GM21423 (cell line): ENCODE data around the gene OPCML.

Source experiments
- ATAC-seq: cut with Tn5 transposase; IDR thresholded peaks from one replicate; pipeline ENCODE4 v1.9.1; 2021; ENCODE audit warnings: mild to moderate bottlenecking, moderate library complexity; ENCODE audit not compliant: unreplicated experiment

The OPCML gene

DNA sequence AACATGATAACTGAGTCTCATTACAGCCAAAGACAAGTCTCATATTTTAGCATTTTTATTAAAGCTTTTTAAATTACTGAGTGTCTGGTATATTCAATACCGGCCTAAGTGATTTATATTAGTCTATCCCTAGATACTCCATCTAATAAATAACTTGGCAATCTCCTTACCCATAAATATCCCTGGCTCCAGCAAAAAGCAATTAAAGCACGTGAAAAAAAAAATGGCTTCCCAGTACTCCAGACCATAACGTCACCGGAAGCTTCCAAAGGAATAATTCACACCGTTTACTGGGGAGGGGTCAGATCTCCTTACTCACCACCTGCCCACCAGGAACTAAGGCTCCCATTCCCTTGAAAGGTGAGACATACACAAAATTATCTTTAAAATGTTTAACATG lies 988.3 kb downstream of the OPCML start:
- no peak for ATAC-seq

DNA sequence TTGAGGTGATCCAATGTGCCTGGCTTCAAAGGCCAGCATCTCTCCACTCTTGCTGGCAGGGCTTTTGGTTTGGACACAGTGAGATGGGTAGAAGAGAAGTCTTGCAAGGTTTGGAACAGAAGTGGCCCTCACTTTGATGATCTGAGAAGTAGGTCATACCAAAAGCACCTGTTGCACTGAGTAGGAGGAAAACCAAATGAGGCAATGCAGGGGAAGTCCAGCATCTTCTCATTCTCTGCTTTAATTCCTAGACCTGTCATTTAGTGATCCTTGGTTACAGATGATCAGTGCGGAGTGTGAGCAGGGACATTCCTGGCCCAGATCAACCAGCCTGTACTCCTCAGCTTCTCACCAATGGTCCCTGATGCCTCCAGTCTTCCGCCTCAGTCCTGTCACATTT lies 990.5 kb downstream of the OPCML start:
- ATAC-seq: no peak

DNA sequence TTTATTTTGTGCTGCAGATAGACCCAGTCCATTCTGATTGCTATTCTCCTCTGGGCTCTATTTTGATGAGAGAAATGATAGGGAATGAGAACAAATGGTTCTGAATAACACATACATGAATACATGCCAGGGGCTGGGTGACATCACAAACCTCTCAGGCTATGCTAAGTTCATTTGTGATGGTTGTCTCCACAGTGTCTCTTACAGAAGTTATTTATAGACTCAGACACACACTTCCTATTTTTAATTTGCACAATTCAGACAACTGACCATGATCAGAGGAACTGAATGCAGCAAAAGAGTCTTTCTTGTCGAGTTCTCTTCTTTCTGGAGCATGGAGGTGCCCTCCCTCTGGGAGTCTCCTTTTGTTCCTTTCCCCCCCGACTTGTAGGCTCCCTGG lies 991.7 kb downstream of the OPCML start:
- ATAC-seq: no peak

DNA sequence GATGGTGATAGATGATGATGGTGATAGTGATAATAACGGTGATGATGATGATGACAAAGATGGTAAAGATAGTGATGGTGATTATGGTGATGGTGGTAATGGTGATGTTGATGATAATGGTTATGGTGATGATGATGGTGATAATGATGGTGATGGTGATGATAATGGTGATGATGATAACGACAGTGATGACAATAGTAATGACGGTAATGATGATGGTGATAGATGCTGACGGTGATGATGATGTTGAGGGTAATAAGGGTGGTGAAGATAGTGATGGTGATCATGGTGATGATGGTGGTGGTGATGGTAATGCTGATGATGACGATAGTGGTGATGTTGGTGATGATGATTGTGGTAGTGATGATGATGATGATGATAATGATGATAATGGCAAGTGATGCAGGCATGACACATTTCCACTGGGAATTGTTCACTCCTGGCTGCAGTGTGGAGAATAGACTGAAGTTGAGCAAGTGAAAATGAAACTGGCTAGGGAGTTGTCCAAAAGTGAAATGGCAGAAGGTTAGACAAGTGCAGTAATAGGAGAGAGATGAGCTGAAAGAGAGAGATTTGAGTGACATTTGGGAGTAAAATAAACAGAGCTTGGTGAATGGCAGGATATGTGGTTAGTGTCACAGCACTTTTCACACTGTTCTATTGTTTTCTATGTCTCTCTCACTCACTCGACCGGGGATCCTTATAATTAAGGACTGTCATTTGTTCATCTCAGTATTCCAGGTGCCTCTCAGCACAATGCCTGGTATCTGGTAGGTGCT lies 992.5 kb downstream of the OPCML start:
- no peak for ATAC-seq

DNA sequence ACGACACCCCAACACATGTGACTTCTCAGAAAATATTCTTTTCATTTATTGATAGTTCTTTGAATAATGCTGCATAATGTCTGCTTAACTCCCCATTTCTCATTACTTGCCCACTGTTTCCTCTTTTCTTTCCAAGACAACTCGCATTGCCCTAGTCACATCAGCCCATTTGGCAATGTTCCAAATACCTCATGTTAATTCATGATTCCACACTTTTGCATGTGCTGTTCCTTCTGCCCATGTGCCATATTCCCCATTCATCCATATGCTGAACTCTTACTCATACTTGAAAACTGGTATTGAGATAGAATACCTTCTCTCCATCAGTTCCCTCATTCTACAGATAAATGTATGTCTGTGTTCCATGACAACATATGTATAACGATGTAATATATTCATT lies 993.7 kb downstream of the OPCML start:
- no peak for ATAC-seq

DNA sequence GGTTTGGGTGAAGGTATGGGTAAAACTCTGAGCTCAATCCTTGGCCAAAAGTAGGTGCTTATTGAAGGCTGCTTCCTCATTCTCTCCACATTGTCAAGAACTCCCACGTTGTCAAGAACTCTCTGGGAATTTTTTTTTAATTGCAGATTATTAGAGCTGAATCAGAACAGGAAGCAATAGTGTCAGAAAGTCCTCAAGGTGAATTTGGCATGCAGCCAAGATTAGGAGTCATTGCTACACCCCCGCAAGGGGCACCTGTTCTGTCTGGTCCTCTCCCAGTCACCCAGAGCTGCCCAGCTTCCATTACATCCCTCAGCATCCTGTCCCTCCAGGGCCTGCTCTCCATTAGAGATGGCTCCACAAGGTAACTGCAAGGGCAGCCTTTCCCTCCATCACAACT lies 996.5 kb downstream of the OPCML start:
- no peak for ATAC-seq

DNA sequence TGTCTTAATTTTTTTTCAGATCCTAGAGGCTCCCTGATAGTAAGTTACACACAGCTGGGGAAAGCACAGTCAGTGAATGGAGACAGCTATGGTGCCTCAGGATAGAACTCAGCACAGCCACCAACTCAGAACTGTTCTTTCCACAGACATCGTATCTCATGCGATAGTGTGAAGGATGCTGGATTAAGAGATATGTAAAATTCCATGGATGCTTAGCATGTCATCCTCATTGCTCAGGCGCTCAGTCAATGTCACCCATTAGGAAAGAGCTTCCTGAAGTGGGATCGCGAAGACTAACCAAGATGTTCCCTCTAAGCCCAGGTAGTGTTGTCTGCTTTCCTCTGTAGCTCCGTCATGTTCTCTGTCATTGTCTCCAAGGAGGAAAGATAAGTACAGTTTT lies 1000.4 kb downstream of the OPCML start:
- ATAC-seq: no peak

DNA sequence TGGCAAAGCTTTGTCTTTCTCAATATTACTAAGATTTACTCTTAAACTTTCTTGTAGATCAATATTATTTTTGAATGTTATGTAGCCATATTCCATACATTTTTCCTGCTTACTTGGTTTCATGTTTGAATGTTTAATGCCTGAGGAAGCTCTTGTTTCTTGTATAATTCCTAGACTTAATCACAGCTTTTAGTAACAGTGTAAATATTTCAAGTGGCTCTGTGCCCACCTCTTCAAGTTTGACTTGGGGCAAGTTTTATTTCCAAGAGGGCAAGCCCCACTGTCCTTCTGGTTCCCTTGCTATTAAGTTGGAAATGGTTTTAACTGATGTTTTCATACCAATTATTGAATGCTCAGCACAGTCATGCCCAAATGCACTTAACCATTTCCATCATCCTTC lies 1004.1 kb downstream of the OPCML start:
- no peak for ATAC-seq

DNA sequence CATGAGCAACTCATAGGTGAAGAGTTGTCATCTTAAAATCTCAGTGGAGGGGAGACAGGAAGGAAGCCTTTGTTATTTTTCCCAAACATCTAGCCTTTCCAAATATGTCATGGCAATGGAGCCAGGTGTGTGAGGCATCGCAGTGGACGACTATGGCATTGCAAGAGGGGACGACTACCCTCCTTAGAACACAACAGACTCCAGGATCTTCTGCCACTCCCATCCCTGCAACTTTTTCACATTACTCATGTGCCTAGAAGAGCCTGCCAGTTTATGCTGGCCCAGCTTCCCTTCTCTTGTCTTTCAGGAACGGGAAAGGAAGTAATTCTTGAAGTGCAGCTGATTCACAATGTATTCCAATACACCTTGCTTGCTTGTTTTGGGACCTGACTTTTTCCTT lies 1008.4 kb downstream of the OPCML start:
- no peak for ATAC-seq

DNA sequence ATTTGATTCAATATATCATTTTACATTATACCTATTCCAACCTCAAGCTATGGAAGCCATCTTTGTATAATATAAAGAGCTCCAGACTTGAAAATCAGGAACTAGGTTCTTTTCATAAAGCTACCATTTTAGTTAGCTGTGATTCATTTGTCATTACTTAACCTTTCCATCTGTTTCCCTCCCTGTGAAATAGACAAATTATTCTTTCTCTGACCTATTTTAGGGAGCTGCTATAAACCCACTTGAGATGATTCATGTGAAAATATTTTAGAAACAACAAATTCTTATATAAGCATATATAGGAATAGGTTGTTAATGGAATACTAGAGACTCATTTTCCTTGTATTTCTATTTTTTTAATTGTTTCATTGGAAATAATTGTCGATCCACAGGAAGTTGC lies 1012.1 kb downstream of the OPCML start:
- ATAC-seq: no peak

DNA sequence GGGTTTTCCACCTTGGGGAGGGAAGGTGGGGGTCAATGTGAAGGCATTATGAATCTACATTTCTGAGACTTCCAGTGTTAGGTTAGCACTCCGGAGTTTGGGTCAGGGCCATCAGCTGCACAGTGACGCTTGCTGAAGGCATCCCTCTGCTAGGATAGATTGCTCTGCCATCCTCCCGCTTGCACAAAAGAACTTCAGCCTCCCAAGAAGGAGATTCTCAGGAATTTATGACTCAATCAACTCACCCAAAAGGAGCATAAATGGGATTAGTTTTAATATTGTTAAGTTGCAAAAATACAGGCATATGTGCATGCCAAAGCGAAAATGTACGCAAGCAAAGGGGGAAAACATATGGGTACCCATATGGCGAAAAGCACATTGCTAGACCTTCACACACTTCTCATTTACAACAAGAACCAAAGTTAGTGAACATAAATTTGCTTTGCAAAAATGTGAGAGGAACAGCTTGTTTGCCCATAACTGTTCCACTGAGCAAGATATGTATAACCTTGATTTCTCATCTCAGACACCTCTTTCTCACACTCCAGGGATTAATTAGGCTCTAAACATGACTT lies 1013.0 kb downstream of the OPCML start:
- no peak for ATAC-seq

DNA sequence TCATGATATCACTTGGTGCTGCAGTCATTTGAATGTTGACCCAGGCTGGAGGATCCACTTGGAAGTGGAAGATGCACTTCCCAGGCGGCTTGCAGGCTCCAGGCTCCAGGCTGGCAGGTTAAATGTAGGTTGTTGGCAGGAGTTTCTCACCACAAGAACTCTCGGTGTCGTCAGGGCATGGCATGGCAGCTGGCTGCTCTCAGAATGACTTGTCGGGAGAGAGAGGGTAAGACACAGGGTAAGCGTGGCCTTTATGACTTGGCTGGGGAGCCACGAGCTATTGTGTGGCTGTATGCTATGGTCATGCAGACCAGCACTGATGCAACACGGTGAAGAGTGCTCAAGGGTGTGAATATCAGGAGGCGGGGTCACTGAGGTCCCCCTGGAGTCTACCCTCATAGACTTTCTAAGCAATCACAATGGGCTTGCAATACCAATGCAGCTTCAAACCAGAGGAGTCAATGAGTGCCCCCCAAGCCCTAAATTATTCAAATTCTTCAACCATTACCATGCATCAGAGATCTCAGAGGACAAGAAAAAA lies 1027.7 kb downstream of the OPCML start:
- no peak for ATAC-seq

DNA sequence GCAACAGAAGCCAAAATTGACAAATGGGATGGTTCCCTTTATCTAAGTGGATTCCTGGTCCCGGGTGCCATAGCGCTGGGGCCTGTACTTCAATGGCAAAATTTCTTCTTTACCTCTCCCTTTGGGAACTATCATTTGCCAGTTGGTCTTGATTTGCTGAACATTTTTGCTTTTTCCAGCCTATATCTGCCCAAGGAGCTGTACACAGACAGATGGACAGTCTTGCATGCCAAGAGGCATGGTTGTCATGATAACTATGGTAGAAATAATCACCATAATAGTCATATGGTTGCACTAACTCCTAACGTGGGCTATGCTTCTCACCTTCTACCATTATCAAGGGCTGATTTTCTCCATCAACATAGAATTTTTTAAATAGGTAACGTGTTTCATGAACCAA lies 1030.9 kb downstream of the OPCML start:
- no peak for ATAC-seq

DNA sequence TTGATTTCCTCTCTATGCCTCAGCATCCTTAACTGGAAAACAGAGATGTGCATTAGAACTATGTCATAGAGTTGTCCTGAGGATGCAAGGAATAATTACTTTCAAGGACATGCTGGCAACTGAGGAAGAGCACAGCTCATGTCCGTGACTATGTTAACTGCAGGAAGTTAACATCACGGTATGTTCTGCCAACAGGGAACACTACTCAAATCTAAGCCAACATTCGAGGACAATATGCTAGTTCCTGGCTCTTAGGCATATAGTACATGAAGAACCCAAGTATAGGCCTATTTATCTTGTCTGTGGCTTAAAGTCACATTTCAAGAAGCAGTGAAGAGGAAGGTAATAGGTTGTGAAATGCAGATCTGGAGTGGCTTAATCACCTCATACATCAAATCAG lies 1032.6 kb downstream of the OPCML start:
- ATAC-seq: no peak

DNA sequence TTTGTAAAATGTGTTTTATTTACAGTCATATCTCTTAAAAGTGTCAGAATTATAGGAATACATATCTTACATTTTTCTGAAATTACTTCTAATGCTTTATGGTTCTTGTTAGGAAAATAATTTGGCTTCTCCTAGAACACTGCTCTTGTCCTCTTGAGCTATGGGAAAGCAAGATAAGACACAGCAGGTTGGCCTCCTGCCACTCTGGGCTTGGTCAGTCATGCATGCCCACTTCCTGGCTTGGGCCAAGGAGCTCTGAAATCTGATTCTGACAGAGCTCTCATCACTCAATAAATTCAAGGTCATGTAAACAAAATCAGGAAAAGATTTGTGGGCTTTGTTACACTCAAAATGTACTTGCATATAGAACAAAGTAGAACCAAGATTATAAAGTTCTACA lies 1036.0 kb downstream of the OPCML start:
- ATAC-seq: no peak

DNA sequence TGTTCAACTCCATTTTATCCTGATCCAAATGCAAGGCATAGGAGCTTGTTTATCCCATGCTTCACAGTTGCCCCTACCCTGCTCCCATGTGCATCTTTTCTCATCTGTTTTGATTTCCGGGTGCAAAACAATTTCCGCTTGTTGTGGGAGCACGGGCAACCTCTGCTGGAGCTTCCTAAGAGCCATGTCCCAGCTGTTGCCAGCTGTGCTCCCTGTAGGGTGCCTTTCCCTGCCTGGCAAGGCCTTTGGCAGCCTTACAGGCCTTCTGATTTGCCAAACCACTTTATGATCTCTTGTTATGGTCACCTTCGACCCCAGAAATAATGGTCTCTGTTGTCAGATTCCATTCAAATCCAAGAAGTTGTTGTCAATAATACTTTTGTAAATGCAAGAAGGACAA lies 1038.5 kb downstream of the OPCML start:
- ATAC-seq: no peak

DNA sequence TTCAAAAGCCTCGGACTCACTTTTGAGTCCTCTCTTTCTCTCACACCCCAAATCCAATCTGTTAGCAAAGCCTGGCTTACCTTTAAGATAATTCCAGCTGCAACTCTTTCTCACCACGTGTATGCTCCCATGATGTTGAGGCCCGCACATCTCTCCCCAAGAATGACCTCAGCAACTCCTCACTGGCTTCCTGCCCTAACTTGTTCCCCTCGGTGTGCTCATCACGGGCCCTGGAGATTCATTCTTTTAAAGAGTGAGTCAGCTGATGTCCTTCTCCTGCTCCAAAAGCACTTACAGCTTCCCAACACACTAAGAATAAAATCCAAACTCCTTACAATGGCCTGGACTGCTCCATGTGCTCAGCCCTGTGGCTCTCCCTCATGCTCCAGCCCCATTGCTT lies 1041.3 kb downstream of the OPCML start:
- no peak for ATAC-seq

DNA sequence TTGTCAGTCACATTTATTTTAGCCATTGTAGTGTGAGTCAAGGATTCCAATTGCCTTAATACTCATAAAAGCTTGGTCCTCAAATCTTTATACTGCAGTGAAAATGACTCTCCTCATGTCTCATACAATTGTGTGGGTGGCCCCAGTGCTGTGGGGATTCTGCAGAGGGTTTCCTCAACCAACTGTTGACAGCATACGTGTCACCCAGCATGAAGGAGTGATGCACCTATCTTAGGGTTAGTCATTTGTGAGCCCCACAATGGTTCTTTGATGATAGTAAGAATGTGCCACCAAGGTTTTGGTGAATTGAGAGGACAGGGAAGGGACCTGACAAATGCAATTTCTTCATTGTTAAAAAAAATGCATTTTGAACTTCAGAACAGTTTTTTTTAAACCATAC lies 1046.2 kb downstream of the OPCML start:
- no peak for ATAC-seq

DNA sequence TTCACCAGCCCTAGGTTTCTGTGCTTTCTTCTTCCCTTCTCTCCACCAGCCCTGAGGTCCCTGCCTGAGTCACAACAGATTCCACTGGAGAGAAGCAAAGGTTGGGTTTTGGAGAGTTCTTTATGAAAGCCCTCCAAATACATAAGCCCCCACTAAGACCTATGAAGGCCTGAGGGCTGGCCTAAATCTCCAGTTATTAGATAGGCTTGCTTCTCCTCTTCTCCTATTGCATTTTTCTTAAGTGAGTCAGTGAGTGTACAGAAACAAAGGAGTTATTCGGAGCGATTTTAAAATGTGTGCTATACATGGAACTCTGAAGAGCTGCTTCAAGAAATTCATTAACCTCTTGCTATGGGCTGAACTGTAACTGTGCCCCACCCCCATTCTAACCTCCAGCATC lies 1057.3 kb downstream of the OPCML start:
- no peak for ATAC-seq

DNA sequence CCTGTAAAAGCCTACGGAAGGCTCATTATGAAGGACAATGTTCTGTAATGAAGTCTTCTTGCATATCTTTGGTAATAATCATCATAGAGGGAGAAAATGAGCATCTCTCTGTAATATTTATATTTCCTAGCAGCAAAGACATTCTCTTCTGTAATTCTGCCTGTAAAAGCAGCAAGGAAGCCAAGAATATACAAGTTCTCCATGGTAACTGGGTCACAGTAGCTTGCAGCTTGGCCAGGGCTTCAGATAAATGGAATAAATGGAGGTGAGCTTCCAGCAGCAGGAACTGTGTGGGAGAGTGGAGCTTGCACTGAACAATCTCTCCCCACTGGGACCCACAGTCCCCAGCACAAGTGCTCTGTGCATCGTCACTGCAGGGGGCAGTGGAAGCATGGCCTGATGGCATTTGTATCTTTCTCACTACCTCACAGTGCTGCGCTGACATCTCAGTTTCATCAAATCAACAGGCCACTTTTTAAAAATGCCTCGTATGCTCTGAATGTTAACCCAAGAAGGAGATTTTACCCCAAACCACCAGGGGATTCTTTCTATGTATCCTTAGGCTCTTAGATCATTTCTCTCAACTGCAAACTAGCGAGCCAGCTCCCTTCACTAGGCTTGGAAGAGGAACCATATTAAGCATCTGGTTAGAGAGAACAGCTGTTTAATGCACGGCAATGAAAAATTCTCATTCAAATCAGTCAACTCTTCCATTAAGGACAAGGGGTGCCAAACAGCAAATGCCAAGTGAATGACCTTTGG lies 1059.7 kb downstream of the OPCML start:
- ATAC-seq: no peak

DNA sequence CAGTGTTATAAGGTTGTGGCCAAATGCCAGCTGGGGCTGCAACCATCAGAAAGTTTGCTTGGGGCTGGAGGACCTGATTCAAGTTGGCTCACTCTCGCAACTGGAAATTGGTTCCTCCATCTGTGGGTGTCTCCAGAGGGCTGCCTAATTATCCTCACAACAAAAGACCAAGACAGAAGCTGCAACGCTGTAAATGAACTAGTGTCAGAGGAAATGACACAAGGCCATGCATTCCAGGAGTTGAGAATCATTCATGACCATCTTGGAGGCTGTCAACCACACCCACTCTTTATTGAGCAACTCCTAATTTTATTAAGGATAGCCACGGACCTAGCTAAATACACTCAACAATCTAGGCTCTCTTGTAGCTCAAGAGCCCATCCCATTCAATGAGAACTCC lies 1060.8 kb downstream of the OPCML start:
- ATAC-seq: no peak

DNA sequence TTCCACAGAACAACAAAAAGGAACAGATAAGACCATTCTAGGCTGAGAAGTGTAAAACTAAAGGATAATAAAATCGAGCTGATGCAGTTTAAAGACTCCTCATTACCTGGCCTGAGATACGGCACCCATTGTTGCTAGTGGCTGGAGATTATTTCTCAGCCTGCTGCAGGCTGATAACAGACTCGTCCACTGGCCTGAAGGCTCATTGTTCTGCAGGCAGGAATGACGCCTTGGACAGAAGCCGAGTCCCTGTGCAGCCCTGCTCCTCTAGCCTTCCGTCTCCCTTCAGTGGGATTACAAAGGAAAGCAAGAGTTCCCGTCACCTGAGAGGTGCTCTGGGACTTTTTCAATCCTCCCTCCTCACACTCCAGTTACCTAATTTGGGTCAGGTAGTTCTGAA lies 1065.3 kb downstream of the OPCML start:
- no peak for ATAC-seq
